AG10803 (cell line): ENCODE results near the gene KLF12.

ENCODE experiments used
- DNase-seq: peaks from one replicate; pipeline ENCODE4 v3.0.0; 2010; ENCODE audit warnings: low read depth
- H3K4me3 ChIP-seq: 2 replicates; pipeline ENCODE4 v1.5.1; 2011; ENCODE audit warnings: mild to moderate bottlenecking, low read length, control low read depth
- TF ChIP-seq, protein P1 (sequence below): conservative IDR thresholded peaks from 2 replicates; pipeline ENCODE4 v1.5.1; 2011; ENCODE audit warnings: mild to moderate bottlenecking, low read length, control low read depth, inconsistent platforms

KLF12 gene

DNA sequence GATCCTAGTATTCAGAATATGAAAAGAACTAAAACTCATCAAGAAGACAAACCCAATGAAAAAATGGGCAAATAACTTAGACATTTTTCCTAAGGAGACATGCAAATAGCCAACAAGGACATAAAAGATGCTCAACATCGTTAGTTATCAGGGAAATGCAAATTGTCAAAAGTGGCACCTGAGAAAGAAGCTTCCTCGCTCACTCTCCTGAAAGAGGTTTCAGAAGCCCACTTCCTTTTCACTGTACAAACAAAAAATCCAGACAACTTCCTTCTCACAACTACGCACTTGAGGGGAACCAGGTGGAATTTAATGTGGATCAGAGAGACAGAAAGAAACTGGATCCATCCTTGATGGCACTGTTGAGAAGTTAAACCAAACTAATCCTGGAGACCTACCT, 41.5 kb downstream of the KLF12 start:
- no peak overlapping the region for H3K4me3 ChIP-seq
- no peak for DNase-seq
- TF ChIP-seq, protein P1, sequence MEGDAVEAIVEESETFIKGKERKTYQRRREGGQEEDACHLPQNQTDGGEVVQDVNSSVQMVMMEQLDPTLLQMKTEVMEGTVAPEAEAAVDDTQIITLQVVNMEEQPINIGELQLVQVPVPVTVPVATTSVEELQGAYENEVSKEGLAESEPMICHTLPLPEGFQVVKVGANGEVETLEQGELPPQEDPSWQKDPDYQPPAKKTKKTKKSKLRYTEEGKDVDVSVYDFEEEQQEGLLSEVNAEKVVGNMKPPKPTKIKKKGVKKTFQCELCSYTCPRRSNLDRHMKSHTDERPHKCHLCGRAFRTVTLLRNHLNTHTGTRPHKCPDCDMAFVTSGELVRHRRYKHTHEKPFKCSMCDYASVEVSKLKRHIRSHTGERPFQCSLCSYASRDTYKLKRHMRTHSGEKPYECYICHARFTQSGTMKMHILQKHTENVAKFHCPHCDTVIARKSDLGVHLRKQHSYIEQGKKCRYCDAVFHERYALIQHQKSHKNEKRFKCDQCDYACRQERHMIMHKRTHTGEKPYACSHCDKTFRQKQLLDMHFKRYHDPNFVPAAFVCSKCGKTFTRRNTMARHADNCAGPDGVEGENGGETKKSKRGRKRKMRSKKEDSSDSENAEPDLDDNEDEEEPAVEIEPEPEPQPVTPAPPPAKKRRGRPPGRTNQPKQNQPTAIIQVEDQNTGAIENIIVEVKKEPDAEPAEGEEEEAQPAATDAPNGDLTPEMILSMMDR, result no peak

GRCh38 chr13:74090869-74091605, 43.2 kb downstream of the KLF12 start:
- no peak for DNase-seq

GRCh38 chr13:74090397-74090796, 43.8 kb downstream of the KLF12 start:
- no peak overlapping the region for H3K4me3 ChIP-seq
- DNase-seq, result no peak
- TF ChIP-seq, protein P1, result no peak

More at GRCh38 chr13:74090869-74091605, 43.2 kb downstream of the KLF12 start:
- TF ChIP-seq, protein P1, result no peak
- H3K4me3 ChIP-seq, result no peak overlapping the region

GRCh38 chr13:74087357-74087756, 46.8 kb downstream of the KLF12 start:
- no peak overlapping the region for H3K4me3 ChIP-seq
- TF ChIP-seq, protein P1, result no peak
- DNase-seq, result no peak
